Peyer's patch (tissue), 4 donors: ENCODE data around the gene MAP7D1. TPM values are rescaled to one million over a fixed set of nuclear protein-coding genes. Genes with fewer than 3 reads are reported as not detected.

Experiments
- DNase-seq, 3 donors: peaks; one replicate each; pipeline ENCODE4 v3.0.0-alpha.2; 2017 to 2019
- H3K27ac ChIP-seq, 4 donors: fragments of 200-600 bp; sonication (generic); one replicate each; pipeline ENCODE4 v1.5.1; 2016 to 2019
- H3K27me3 ChIP-seq, 2 donors: fragments of 200-600 bp; sonication (generic); one replicate each; pipeline ENCODE4 v1.5.1; 2019
- H3K36me3 ChIP-seq, 3 donors: fragments of 200-600 bp; sonication (generic); one replicate each; pipeline ENCODE4 v1.5.1; 2016 to 2019
- H3K4me1 ChIP-seq, 4 donors: fragments of 200-600 bp; sonication (generic); one replicate each; pipeline ENCODE4 v1.5.1; 2016 to 2019
- H3K4me3 ChIP-seq, 4 donors: fragments of 200-600 bp; sonication (generic); 1 replicate in 3 of 4; 2 replicates in 1 of 4; pipeline ENCODE4 v1.5.1; 2016 to 2019; ENCODE audit warnings: mild to moderate bottlenecking in 1 of 4
- H3K9me3 ChIP-seq, 4 donors: fragments of 200-600 bp; sonication (generic); one replicate each; pipeline ENCODE4 v1.5.1; 2016 to 2019; ENCODE audit warnings: mild to moderate bottlenecking in 1 of 4
- POLR2A ChIP-seq, 2 donors: fragments of 450-650 bp; IDR thresholded peaks; one replicate each; pipeline ENCODE4 v1.5.1; 2017; ENCODE audit warnings: antibody characterized with exemption in 2 of 2, mild to moderate bottlenecking in 2 of 2, moderate library complexity in 2 of 2
- total RNA-seq, 4 donors: library from RNA; depleted of rRNA; stranded (reverse); fragments of >200 nt; gene quantifications; one replicate each; pipeline ENCODE4 v1.1.0, GENCODE V29; 2016
- TF ChIP-seq, protein P1 (sequence below), 6 experiments: fragments of 450-650 bp in 4 of 6; fragments of 200-600 bp in 2 of 6; sonication (generic) in 1 of 6; IDR thresholded peaks; one replicate each; pipeline ENCODE4 v1.5.1; 2017 to 2019; ENCODE audit warnings: antibody characterized with exemption in 6 of 6, mild to moderate bottlenecking in 3 of 6, moderate library complexity in 1 of 6

Gene MAP7D1
- total RNA-seq, 4 donors from 2014 or later, result 38.2 to 62.7 (median 46.4) TPM

DNA sequence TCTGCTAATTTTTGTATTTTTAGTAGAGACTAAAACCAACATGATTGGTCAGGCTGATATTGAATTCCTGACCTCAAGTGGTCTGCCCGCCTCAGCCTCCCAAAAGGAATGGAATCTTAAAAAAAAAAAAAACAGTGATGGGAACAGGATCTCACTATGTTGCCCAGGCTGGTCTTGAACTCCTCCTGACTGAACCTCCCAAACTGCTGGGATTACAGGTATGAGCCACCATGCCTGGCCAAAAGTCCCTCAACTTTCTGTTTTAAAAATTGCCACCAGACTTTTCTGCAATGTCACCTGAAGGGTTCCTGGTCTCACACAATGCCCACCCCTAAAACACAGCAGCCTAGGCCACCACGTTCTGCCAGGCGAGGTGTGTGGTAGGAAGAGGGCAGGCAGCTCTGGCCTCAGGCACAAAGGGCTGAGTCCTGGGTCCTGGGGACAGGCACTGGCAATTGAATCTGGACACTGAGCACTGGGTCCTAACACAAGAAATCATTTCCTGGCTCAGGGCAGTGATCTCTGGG lies 47.1 kb downstream of the MAP7D1 start:
- Histone ChIP-seq H3K9me3 (no peaks in the 10 kb centered on the region), H3K27ac (no peak overlapping the region), H3K4me1 (peaks cover 0 to 9% (median 0%) of the 10 kb centered on the region in 4 donors), H3K27me3 (no peaks in the 10 kb centered on the region), H3K4me3 (no peak overlapping the region), H3K36me3 (no peaks in the 10 kb centered on the region)
- no peak for DNase-seq
- TF ChIP-seq, protein P1, sequence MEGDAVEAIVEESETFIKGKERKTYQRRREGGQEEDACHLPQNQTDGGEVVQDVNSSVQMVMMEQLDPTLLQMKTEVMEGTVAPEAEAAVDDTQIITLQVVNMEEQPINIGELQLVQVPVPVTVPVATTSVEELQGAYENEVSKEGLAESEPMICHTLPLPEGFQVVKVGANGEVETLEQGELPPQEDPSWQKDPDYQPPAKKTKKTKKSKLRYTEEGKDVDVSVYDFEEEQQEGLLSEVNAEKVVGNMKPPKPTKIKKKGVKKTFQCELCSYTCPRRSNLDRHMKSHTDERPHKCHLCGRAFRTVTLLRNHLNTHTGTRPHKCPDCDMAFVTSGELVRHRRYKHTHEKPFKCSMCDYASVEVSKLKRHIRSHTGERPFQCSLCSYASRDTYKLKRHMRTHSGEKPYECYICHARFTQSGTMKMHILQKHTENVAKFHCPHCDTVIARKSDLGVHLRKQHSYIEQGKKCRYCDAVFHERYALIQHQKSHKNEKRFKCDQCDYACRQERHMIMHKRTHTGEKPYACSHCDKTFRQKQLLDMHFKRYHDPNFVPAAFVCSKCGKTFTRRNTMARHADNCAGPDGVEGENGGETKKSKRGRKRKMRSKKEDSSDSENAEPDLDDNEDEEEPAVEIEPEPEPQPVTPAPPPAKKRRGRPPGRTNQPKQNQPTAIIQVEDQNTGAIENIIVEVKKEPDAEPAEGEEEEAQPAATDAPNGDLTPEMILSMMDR (IDR thresholded peaks at IDR 0.05), result no peak
- no peak for TF ChIP-seq POLR2A (IDR thresholded peaks at IDR 0.05)

DNA sequence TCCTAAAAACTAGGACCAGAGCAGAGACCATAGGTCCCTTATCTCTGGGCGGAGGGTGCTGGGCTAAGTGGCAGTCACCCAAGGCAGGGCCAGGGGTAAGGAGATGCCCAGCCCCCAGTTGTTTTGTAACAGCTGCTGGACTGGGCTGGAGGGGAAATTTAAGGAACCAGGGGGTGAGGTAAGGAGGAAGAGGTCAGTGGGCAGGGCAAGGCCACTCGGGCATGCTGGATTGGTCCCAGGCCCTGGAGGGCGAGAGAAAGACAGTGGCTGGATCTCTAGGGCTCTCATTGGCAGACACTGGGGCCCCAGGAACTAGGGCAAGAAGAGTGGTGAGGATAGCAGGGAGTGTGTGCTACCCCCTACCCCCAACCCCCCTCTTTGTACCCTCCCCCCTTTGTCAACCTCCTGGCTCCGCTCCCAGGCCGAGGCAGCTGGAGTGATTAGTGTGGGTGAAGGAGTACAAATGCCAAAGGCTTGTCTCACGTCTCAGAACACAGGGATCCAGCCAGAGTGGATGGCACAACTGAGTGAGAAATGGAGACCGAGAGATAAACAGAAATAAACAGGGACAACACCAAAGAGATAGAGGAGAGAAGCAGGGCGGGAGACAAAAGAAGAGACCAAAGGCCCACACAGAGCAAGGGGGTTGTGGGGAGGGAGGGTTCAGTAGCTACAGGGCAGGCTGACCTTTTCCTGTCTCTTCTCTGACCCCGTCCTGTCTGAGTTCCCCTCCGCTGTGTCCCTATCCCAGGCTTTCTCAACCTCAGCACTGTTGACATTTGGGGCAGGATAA lies 47.8 kb downstream of the MAP7D1 start:
- Histone ChIP-seq H3K4me3 (no peak overlapping the region), H3K36me3 (no peaks in the 10 kb centered on the region), H3K27ac (peak overlapping the region in 2 of 4 donors; percentile 29 to 30), H3K9me3 (no peaks in the 10 kb centered on the region), H3K27me3 (no peaks in the 10 kb centered on the region), H3K4me1 (peaks cover 0 to 9% (median 0%) of the 10 kb centered on the region in 4 donors)
- DNase-seq, result no peak
- TF ChIP-seq, protein P1 (IDR thresholded peaks at IDR 0.05), result no peak
- TF ChIP-seq POLR2A (IDR thresholded peaks at IDR 0.05), result no peak

DNA sequence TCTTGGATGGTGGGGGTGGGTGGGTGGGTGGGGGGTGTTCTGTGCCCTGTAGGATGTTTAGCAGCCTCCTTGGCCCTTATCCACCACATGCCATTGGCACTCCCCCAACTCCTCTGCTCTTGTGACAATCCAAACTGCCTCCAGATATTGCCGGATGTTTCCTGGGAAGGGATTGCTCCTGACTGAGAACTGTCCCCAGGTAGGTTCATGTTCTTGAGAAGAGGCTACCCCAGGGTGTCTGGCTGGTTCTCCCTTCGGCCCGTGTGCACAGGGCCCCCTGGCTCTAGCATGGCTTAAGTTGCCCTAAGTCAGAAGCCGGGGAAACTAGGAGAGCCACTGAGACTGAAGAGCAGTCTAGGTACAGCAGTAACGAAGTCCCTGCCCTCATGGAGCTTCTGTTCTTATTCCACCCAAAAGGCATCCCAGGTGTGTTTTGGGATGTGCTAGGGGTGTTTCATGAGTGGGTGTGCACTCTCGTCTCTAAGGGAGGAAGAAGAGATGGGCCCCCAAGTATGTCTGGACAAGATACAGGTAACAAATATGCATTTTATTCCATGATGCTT lies 48.5 kb downstream of the MAP7D1 start:
- Histone ChIP-seq H3K9me3 (no peaks in the 10 kb centered on the region), H3K27ac (peak overlapping the region in 2 of 4 donors; percentile 29 to 30), H3K4me3 (no peak overlapping the region), H3K27me3 (no peaks in the 10 kb centered on the region), H3K36me3 (no peaks in the 10 kb centered on the region), H3K4me1 (peaks cover 0 to 9% (median 0%) of the 10 kb centered on the region in 4 donors)
- no peak for TF ChIP-seq POLR2A (IDR thresholded peaks at IDR 0.05)
- TF ChIP-seq, protein P1 (IDR thresholded peaks at IDR 0.05), result no peak
- no peak for DNase-seq

DNA sequence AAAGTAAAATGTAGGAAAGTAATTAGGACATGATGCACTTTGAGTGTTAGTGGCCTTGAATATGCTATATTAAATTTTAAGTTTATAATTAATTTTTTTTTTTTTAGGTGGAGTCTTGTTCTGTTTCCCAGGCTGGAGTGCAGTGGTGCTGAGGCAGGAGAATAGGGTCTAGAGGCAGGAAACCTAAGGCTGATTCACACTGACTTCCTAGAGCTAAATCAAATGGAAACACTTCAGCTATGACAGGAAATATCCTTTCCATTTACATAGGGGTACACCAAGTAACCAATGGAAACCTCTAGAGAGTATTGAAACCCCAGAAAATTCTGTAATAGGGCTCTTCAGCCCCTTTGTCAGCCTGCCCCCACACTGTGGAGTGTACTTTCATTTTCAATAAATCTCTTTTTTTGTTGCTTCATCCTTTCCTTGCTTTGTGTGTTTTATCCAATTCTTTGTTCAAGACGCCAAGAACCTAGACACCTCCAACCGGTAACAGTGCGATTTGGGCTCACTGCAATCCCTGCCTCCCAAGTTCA lies 50.4 kb downstream of the MAP7D1 start:
- no peaks in the 10 kb centered on the region for H3K9me3 ChIP-seq
- no peak for DNase-seq
- no peak overlapping the region for H3K4me3 ChIP-seq
- no peak for TF ChIP-seq POLR2A (IDR thresholded peaks at IDR 0.05)
- TF ChIP-seq, protein P1 (IDR thresholded peaks at IDR 0.05), result no peak
- H3K27ac ChIP-seq, result no peak overlapping the region
- H3K4me1 ChIP-seq, result peaks cover 0 to 9% (median 0%) of the 10 kb centered on the region in 4 donors
- H3K27me3 ChIP-seq, result no peaks in the 10 kb centered on the region
- H3K36me3 ChIP-seq, result no peaks in the 10 kb centered on the region

DNA sequence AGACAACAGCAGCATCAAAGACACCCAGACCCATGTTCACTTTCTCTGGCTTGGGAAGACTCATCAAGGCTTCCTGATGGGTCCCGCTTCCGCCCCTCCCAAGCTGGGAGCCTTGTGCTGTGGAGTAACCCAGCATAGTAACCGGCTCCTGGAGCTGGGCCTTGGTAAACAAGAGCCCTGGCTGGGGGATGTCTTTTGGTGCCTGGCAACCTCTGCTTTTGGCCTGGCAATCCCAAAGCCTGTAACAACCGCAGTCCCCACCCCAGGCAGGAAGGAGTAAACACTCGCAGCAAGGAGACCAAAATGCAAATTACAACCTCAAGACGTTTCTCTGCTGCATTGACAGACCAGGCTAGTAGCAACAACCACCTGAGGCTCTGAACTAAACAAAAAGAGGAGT lies 51.4 kb downstream of the MAP7D1 start:
- H3K36me3 ChIP-seq, result no peaks in the 10 kb centered on the region
- peaks cover 0 to 9% (median 0%) of the 10 kb centered on the region in 4 donors for H3K4me1 ChIP-seq
- no peak overlapping the region for H3K4me3 ChIP-seq
- TF ChIP-seq POLR2A (IDR thresholded peaks at IDR 0.05), result no peak
- TF ChIP-seq, protein P1 (IDR thresholded peaks at IDR 0.05), result no peak
- H3K27ac ChIP-seq, result no peak overlapping the region
- DNase-seq, result peak in 1 of 3 donors; percentile 30
- no peaks in the 10 kb centered on the region for H3K27me3 ChIP-seq
- no peaks in the 10 kb centered on the region for H3K9me3 ChIP-seq
